Measurements from ENCODE around the gene NAA15.

GRCh38 chr4:139278485-139278884, 22.8 kb upstream of the NAA15 start:
- TF ChIP-seq TCF7L2 (IDR thresholded peaks at IDR 0.05; ENCODE audit: low read depth, low read length): no peak
- TF ChIP-seq, protein P1, sequence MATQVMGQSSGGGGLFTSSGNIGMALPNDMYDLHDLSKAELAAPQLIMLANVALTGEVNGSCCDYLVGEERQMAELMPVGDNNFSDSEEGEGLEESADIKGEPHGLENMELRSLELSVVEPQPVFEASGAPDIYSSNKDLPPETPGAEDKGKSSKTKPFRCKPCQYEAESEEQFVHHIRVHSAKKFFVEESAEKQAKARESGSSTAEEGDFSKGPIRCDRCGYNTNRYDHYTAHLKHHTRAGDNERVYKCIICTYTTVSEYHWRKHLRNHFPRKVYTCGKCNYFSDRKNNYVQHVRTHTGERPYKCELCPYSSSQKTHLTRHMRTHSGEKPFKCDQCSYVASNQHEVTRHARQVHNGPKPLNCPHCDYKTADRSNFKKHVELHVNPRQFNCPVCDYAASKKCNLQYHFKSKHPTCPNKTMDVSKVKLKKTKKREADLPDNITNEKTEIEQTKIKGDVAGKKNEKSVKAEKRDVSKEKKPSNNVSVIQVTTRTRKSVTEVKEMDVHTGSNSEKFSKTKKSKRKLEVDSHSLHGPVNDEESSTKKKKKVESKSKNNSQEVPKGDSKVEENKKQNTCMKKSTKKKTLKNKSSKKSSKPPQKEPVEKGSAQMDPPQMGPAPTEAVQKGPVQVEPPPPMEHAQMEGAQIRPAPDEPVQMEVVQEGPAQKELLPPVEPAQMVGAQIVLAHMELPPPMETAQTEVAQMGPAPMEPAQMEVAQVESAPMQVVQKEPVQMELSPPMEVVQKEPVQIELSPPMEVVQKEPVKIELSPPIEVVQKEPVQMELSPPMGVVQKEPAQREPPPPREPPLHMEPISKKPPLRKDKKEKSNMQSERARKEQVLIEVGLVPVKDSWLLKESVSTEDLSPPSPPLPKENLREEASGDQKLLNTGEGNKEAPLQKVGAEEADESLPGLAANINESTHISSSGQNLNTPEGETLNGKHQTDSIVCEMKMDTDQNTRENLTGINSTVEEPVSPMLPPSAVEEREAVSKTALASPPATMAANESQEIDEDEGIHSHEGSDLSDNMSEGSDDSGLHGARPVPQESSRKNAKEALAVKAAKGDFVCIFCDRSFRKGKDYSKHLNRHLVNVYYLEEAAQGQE (IDR thresholded peaks at IDR 0.05; ENCODE audit: insufficient read depth in 1 of 2, low read depth in 2 of 2, low read length in 1 of 2): no peak
- TF ChIP-seq CTCF (IDR thresholded peaks at IDR 0.05): no peak
- TF ChIP-seq POLR2AphosphoS5 (IDR thresholded peaks at IDR 0.05; ENCODE audit: low read depth, low read length): no peak
- TF ChIP-seq SIN3A (IDR thresholded peaks at IDR 0.05; ENCODE audit: borderline replicate concordance, insufficient read depth, low read depth, low read length): no peak

Data from Panc1 (cell line).